ENCODE results near the gene PMEL. TPM values are rescaled to one million over a fixed set of nuclear protein-coding genes. Genes with fewer than 3 reads are reported as not detected.
"Not testable (repeated sequence)": the region's sequence is repeated elsewhere in the genome, so short reads cannot be mapped to it uniquely, and the experiment has no call there.

The PMEL gene
- total RNA-seq, 1 experiment from 2014 or later = 1.2 TPM

DNA sequence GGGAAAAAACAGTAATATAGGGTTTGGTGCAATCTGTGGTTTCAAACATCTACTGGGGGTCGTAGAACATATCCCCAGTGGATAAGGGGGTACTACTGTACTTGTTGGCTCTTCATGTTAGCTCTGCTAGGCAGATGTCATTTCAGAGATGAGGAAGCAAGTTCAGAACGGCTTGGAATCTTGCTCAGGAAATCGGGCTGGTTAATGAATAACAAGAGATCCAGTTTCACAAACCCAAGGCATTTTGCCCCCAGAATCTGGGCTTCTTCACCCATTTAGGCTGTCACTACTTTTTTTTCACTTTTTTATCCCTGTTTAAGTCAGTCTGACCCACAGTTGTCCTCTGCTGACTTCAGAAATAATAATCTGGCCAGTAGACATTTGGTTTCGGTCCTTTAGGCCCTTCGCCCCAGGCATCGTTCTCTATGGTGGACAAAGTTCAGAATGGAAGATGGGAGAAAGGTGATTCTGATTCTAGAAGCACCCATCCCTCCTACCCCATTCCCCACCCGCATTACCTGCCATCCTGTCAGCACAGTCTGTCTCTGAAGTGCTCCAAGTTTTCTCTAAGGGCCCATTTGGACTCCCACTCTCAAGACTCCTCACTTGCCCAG is 35.8 kb upstream of the PMEL start:
- no peaks in the 10 kb centered on the region for H3K4me1 ChIP-seq (ENCODE audit: control insufficient read depth, insufficient read depth, low read length)
- ATAC-seq (no peak), DNase-seq (ENCODE audit: low read depth, low spot score) (no peak)
- no peak overlapping the region for H3K4me3 ChIP-seq (ENCODE audit: low read depth in 2 of 2, low read length in 2 of 2)
- H3K36me3 ChIP-seq (ENCODE audit: control insufficient read depth, insufficient read depth, low read length) = no peaks in the 10 kb centered on the region; the same call in 1 of the 2 replicates
- H3K27me3 ChIP-seq (ENCODE audit: control insufficient read depth, insufficient read depth, low read length) = no peaks in the 10 kb centered on the region
- H3K9me3 ChIP-seq (ENCODE audit: control insufficient read depth, insufficient read depth, low read depth, low read length) = no peaks in the 10 kb centered on the region
- intact Hi-C loops (cut with micrococcal nuclease; ENCODE audit: unreplicated experiment) (no loop called here), in situ Hi-C loops (cut with HindIII; ENCODE audit: low pct_unique_long_range_greater_than_20kb, low sequenced_read_pairs) (no loop called here)
- ChIA-PET CTCF (no interaction called here), POLR2A (interaction anchor here (0.5 kb wide), 1 partner anchor 28 kb away, joined by 5 read pairs; the partner anchor contains the start of gene RAB5B)
- no peak overlapping the region for H3K27ac ChIP-seq (ENCODE audit: low read length)
- BruUV-seq (replicated peaks) = no TSS peak
- TF ChIP-seq SIN3A (IDR thresholded peaks at IDR 0.05; ENCODE audit: borderline replicate concordance, insufficient read depth, low read depth, low read length) = no peak
- TF ChIP-seq, protein P1, sequence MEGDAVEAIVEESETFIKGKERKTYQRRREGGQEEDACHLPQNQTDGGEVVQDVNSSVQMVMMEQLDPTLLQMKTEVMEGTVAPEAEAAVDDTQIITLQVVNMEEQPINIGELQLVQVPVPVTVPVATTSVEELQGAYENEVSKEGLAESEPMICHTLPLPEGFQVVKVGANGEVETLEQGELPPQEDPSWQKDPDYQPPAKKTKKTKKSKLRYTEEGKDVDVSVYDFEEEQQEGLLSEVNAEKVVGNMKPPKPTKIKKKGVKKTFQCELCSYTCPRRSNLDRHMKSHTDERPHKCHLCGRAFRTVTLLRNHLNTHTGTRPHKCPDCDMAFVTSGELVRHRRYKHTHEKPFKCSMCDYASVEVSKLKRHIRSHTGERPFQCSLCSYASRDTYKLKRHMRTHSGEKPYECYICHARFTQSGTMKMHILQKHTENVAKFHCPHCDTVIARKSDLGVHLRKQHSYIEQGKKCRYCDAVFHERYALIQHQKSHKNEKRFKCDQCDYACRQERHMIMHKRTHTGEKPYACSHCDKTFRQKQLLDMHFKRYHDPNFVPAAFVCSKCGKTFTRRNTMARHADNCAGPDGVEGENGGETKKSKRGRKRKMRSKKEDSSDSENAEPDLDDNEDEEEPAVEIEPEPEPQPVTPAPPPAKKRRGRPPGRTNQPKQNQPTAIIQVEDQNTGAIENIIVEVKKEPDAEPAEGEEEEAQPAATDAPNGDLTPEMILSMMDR (IDR thresholded peaks at IDR 0.05) = no peak
- no peak for TF ChIP-seq TCF7L2 (IDR thresholded peaks at IDR 0.05; ENCODE audit: low read depth, low read length)
- TF ChIP-seq POLR2AphosphoS5 (IDR thresholded peaks at IDR 0.05; ENCODE audit: low read depth, low read length) = no peak
- TF ChIP-seq, protein P2, sequence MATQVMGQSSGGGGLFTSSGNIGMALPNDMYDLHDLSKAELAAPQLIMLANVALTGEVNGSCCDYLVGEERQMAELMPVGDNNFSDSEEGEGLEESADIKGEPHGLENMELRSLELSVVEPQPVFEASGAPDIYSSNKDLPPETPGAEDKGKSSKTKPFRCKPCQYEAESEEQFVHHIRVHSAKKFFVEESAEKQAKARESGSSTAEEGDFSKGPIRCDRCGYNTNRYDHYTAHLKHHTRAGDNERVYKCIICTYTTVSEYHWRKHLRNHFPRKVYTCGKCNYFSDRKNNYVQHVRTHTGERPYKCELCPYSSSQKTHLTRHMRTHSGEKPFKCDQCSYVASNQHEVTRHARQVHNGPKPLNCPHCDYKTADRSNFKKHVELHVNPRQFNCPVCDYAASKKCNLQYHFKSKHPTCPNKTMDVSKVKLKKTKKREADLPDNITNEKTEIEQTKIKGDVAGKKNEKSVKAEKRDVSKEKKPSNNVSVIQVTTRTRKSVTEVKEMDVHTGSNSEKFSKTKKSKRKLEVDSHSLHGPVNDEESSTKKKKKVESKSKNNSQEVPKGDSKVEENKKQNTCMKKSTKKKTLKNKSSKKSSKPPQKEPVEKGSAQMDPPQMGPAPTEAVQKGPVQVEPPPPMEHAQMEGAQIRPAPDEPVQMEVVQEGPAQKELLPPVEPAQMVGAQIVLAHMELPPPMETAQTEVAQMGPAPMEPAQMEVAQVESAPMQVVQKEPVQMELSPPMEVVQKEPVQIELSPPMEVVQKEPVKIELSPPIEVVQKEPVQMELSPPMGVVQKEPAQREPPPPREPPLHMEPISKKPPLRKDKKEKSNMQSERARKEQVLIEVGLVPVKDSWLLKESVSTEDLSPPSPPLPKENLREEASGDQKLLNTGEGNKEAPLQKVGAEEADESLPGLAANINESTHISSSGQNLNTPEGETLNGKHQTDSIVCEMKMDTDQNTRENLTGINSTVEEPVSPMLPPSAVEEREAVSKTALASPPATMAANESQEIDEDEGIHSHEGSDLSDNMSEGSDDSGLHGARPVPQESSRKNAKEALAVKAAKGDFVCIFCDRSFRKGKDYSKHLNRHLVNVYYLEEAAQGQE (IDR thresholded peaks at IDR 0.05; ENCODE audit: insufficient read depth in 1 of 2, low read depth in 2 of 2, low read length in 1 of 2) = no peak

DNA sequence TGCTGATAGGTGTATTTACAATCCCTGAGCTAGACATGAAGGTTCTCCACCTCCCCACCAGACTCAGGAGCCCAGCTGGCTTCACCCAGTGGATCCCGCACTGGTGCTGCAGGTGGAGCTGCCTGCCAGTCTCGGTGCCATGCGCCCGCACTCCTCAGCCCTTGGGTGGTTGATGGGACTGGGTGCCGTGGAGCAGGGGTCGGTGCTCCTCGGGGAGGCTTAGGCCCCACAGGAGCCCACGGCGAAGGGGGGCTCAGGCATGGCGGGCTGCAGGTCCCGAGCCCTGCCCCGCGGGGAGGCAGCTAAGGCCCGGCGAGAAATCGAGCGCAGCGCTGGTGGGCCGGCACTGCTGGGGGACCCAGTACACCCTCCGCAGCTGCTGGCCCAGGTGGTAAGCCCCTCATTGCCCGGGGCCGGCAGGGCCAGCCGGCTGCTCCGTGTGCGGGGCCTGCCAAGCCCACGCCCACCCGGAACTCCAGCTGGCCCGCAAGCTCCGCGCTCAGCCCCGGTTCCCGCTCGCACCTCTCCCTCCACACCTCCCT is 34.2 kb upstream of the PMEL start:
- DNase-seq (ENCODE audit: low read depth, low spot score); BruUV-seq (replicated peaks); ATAC-seq; H3K4me3 ChIP-seq (ENCODE audit: low read depth in 2 of 2, low read length in 2 of 2); H3K27ac ChIP-seq (ENCODE audit: low read length); H3K9me3 ChIP-seq (ENCODE audit: control insufficient read depth, insufficient read depth, low read depth, low read length); CTCF ChIA-PET; H3K36me3 ChIP-seq (ENCODE audit: control insufficient read depth, insufficient read depth, low read length); H3K4me1 ChIP-seq (ENCODE audit: control insufficient read depth, insufficient read depth, low read length); H3K27me3 ChIP-seq (ENCODE audit: control insufficient read depth, insufficient read depth, low read length); in situ Hi-C loops (cut with HindIII; ENCODE audit: low pct_unique_long_range_greater_than_20kb, low sequenced_read_pairs): not testable (repeated sequence)
- POLR2A ChIA-PET = interaction anchor here (0.5 kb wide), 1 partner anchor 151 kb away, joined by 5 read pairs; no protein-coding TSS in a partner anchor
- intact Hi-C loops (cut with micrococcal nuclease; ENCODE audit: unreplicated experiment) = loop anchor here (5.0 kb wide), 1 partner anchor 42 kb away; the partner anchor contains the start of gene RPS26

DNA sequence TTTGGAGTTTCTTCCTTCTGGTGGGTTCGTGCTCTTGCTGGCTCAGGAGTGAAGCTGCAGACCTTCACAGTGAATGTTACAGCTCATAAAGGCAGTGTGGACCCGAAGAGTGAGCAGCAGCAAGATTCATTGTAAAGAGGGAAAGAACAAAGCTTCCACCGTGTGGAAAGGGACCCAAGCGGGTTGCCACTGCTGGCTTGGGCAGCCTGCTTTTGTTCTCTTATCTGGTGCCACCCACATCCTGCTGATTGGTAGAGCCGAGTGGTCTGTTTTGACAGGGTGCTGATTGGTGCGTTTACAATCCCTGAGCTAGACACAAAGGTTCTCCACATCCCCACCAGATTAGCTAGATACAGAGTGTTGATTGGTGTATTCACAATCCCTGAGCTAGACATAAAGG is 33.7 kb upstream of the PMEL start:
- H3K9me3 ChIP-seq (ENCODE audit: control insufficient read depth, insufficient read depth, low read depth, low read length) = not testable (repeated sequence)

More for the DNA sequence above, 33.7 kb upstream of the PMEL start:
- ATAC-seq; DNase-seq (ENCODE audit: low read depth, low spot score); H3K36me3 ChIP-seq (ENCODE audit: control insufficient read depth, insufficient read depth, low read length); H3K27ac ChIP-seq (ENCODE audit: low read length); BruUV-seq (replicated peaks); H3K4me3 ChIP-seq (ENCODE audit: low read depth in 2 of 2, low read length in 2 of 2); in situ Hi-C loops (cut with HindIII; ENCODE audit: low pct_unique_long_range_greater_than_20kb, low sequenced_read_pairs); POLR2A ChIA-PET; H3K4me1 ChIP-seq (ENCODE audit: control insufficient read depth, insufficient read depth, low read length); CTCF ChIA-PET; H3K27me3 ChIP-seq (ENCODE audit: control insufficient read depth, insufficient read depth, low read length): not testable (repeated sequence)
- intact Hi-C loops (cut with micrococcal nuclease; ENCODE audit: unreplicated experiment) = loop anchor here (5.0 kb wide), 1 partner anchor 43 kb away; the partner anchor contains the start of gene RPS26
